Ovary (tissue), 3 donors: ENCODE data around the gene PRKG1.

Experiments used
- CTCF ChIP-seq, 3 donors: fragments of 450-650 bp in 2 of 3; fragments of 200-600 bp in 1 of 3; IDR thresholded peaks; one replicate each; pipeline versions ENCODE4 v1.5.1 to v1.8.0; 2016 to 2022; ENCODE audit warnings: antibody characterized with exemption in 3 of 3, mild to moderate bottlenecking in 1 of 3
- EP300 ChIP-seq: sonication (generic); formaldehyde crosslinking; IDR thresholded peaks from one replicate; pipeline ENCODE4 v1.6.1; 2017; ENCODE audit warnings: antibody characterized with exemption
- POLR2A ChIP-seq: fragments of 450-650 bp; IDR thresholded peaks from one replicate; pipeline ENCODE4 v1.6.1; 2017; ENCODE audit warnings: antibody characterized with exemption, mild to moderate bottlenecking, moderate library complexity
- donor health status: DM: no; HTN: no; CAD: no.

GRCh38 chr10:52229291-52229931, 1155.1 kb downstream of the PRKG1 start:
- TF ChIP-seq POLR2A, result no peak
- TF ChIP-seq CTCF (IDR thresholded peaks at IDR 0.05), result no peak
- no peak for TF ChIP-seq EP300
